ENCODE data around the gene ALDH18A1. TPM values are rescaled to one million over a fixed set of nuclear protein-coding genes. Genes with fewer than 3 reads are reported as not detected.

Gene ALDH18A1
- 77.4 and 86.7 TPM in 2 replicates for total RNA-seq

GRCh38 chr10:95656291-95657164, at the start of gene ALDH18A1:
Gene ALDH18A1, minus strand, starts transcription at chr10:95656711. Its CDS starts 3,334 bp downstream, at chr10:95653377.

DNA sequence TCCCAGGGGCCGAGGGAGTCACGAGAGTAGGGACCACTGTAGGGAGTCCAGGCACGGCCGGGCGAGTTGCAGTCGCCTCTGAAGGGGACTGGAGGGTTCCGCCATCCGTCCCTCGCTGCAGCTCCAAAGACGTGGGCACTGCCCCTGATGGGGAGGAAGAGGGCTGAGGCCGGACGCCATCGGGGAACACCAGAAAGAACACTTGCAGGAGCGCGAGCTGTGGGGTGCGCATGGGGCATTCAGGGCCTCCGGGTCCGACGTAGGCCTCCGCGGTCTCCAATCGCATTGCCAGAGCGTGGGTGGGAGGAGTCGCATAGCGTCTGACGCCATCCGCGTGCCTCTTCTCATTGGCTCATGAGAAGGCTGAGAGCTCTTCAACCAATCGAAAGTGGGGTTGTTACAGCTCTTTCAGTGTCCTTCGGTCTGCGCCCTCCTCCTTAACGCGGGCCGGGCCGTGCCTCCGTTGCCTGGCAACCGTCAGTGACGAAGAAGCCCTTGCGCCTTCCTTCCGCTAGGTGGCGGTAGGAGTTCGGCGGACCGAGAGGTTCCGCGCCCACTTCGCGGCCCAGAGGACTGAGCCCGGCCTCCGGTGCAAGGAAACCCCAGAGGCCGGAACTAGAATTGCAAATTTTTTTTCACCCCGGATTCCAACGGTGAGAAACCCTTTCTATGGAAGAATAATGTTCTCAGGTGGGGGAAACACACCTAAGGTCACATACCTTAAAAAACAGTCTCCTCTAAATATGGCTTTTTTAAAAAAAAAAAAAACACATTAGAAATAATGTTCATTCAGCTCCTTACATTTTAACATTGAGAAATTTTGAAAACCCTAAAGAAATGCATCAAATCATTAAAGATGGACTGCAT, 37.4 kb upstream of the ALDH18A1 start, which contains the start of gene TCTN3:
TCTN3 (minus strand) TSS at position 260 of the 867 bp plus-strand sequence; CDS start at position 232, 28 bp downstream.

DNA sequence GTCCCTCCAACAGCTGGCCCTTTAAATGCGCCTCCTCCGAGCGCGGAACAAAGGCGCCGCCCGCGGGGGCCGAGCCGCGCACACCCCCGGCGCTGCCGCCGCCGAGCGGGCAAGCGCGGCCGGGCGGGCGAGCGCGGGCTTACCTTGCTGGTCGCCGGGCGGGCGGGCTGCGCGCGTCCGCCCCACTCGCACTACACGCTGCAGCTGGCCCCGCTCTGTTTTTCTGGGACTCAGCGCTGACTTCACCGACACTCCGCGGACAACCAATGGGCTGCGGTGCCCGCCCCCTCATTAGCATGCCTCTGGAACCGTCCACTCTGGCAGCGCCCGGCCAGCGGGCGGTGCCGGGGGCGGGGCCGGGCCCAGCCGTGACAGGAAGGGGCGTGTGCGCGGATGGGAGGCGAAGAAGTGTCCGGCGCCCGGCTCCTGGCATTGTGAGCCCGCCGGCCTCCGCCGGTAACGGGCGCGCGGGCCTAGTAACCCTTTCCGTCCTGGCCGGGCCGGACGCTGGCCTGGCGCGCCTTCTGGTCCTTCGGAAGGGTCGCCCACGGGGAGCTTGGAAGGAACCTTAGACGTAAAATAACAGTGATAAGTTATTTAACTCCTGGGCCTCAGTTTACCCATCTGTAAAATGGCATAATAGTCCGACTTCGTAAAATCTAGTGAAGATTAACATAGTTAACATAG, 95.2 kb downstream of the ALDH18A1 start, which contains the start of gene SORBS1:
SORBS1 (minus strand) TSS at position 195 of the 687 bp plus-strand sequence. CDS start 120,236 bp downstream, outside the sequence.

Other genes with a start within 250 kb of the ALDH18A1 start
- 0.09 and 0.16 TPM in 2 replicates for gene SORBS1, start 95.3 kb downstream of the ALDH18A1 start, total RNA-seq
- gene TCTN3, start 37.2 kb upstream of the ALDH18A1 start, total RNA-seq = 20.9 and 26.6 TPM in 2 replicates
- under 0.01 and 0.60 TPM in 2 replicates for gene ENTPD1, start 99.5 kb upstream of the ALDH18A1 start, total RNA-seq

All from bronchial smooth muscle cell (primary cell).